ENCODE data around the gene CDH13.

The CDH13 gene

GRCh38 chr16:83630979-83631378 lies 1004.2 kb downstream of the CDH13 start:
- DNase-seq (ENCODE audit: low read depth in 1 of 2, low spot score in 1 of 2), result no peak
- H3K27me3 ChIP-seq (ENCODE audit: insufficient read depth, poor library complexity, severe bottlenecking), result no peaks in the 10 kb centered on the region
- H3K27ac ChIP-seq (replicated peaks), result no peak overlapping the region

GRCh38 chr16:83633286-83633685 lies 1006.5 kb downstream of the CDH13 start:
- TF ChIP-seq SPI1 (IDR thresholded peaks at IDR 0.05; ENCODE audit: borderline replicate concordance, low read depth) (no peak), REST (IDR thresholded peaks at IDR 0.05; ENCODE audit: insufficient replicate concordance, low read depth) (no peak), GABPA (IDR thresholded peaks at IDR 0.05; ENCODE audit: low read depth) (no peak), POLR2AphosphoS5 (IDR thresholded peaks at IDR 0.05; ENCODE audit: low read depth) (no peak), CTCF (IDR thresholded peaks at IDR 0.05; ENCODE audit: insufficient read depth, low read length) (no peak)
- H3K4me3 ChIP-seq (replicated peaks; ENCODE audit: insufficient read depth, low read length), result no peak overlapping the region

More at GRCh38 chr16:83630979-83631378, 1004.2 kb downstream of the CDH13 start:
- TF ChIP-seq CTCF (IDR thresholded peaks at IDR 0.05; ENCODE audit: insufficient read depth, low read length), result no peak
- no peak for TF ChIP-seq GABPA (IDR thresholded peaks at IDR 0.05; ENCODE audit: low read depth)
- TF ChIP-seq REST (IDR thresholded peaks at IDR 0.05; ENCODE audit: insufficient replicate concordance, low read depth), result no peak
- TF ChIP-seq SPI1 (IDR thresholded peaks at IDR 0.05; ENCODE audit: borderline replicate concordance, low read depth), result no peak
- TF ChIP-seq POLR2AphosphoS5 (IDR thresholded peaks at IDR 0.05; ENCODE audit: low read depth), result no peak
- H3K4me3 ChIP-seq (replicated peaks; ENCODE audit: insufficient read depth, low read length), result no peak overlapping the region

GRCh38 chr16:83648347-83648746 lies 1021.6 kb downstream of the CDH13 start:
- DNase-seq (ENCODE audit: low read depth in 1 of 2, low spot score in 1 of 2), result no peak
- Histone ChIP-seq H3K27ac (replicated peaks) (no peak overlapping the region), H3K27me3 (ENCODE audit: insufficient read depth, poor library complexity, severe bottlenecking) (no peaks in the 10 kb centered on the region), H3K4me3 (replicated peaks; ENCODE audit: insufficient read depth, low read length) (no peak overlapping the region)
- TF ChIP-seq POLR2AphosphoS5 (IDR thresholded peaks at IDR 0.05; ENCODE audit: low read depth) (no peak), REST (IDR thresholded peaks at IDR 0.05; ENCODE audit: insufficient replicate concordance, low read depth) (no peak), CTCF (IDR thresholded peaks at IDR 0.05; ENCODE audit: insufficient read depth, low read length) (no peak), GABPA (IDR thresholded peaks at IDR 0.05; ENCODE audit: low read depth) (no peak), SPI1 (IDR thresholded peaks at IDR 0.05; ENCODE audit: borderline replicate concordance, low read depth) (no peak)

More at GRCh38 chr16:83633286-83633685, 1006.5 kb downstream of the CDH13 start:
- no peak for DNase-seq (ENCODE audit: low read depth in 1 of 2, low spot score in 1 of 2)
- no peak overlapping the region for H3K27ac ChIP-seq (replicated peaks)
- H3K27me3 ChIP-seq (ENCODE audit: insufficient read depth, poor library complexity, severe bottlenecking), result no peaks in the 10 kb centered on the region
